ENCODE measurements around the gene CBX4.

The CBX4 gene

GRCh38 chr17:79844869-79845600, 5.8 kb upstream of the CBX4 start (continued):
- TF ChIP-seq ZNF398 (tag by site-specific recombination; IDR thresholded peaks at IDR 0.05), result peak; percentile 35
- TF ChIP-seq ZBTB26 (tag by site-specific recombination; optimal IDR thresholded peaks at IDR 0.05), result peak; percentile 17
- no peak for TF ChIP-seq ZNF560 (tag by site-specific recombination; IDR thresholded peaks at IDR 0.05; ENCODE audit: borderline replicate concordance)
- TF ChIP-seq GLIS2 (tag by site-specific recombination; IDR thresholded peaks at IDR 0.05), result peak; percentile 96
- no peak for TF ChIP-seq IKZF3 (tag by site-specific recombination; IDR thresholded peaks at IDR 0.05)
- no peak for TF ChIP-seq TSHZ1 (tag by site-specific recombination; IDR thresholded peaks at IDR 0.05; ENCODE audit: borderline replicate concordance)
- TF ChIP-seq ZBTB7A (tag by site-specific recombination; IDR thresholded peaks at IDR 0.05; ENCODE audit: low read depth), result no peak
- TF ChIP-seq ZEB2 (tag by site-specific recombination; IDR thresholded peaks at IDR 0.05), result 0 out of 2 replicates have a peak, but pooled peaks have one; percentile 24
- TF ChIP-seq ZNF48 (tag by site-specific recombination; IDR thresholded peaks at IDR 0.05), result no peak
- no peak for TF ChIP-seq ZNF544 (tag by site-specific recombination; IDR thresholded peaks at IDR 0.05)
- TF ChIP-seq CTCF (tag by site-specific recombination; IDR thresholded peaks at IDR 0.05), result peak; percentile 73
- TF ChIP-seq ZSCAN5A (tag by site-specific recombination; IDR thresholded peaks at IDR 0.05), result no peak
- TF ChIP-seq ZNF433 (tag by site-specific recombination; IDR thresholded peaks at IDR 0.05; ENCODE audit: low read depth), result no peak
- TF ChIP-seq ZNF704 (tag by site-specific recombination; IDR thresholded peaks at IDR 0.05), result no peak
- peak; percentile 28; the same call in 1 of the 2 replicates for TF ChIP-seq ZBTB20 (tag by site-specific recombination; IDR thresholded peaks at IDR 0.05)
- TF ChIP-seq ZBTB8A (tag by site-specific recombination; IDR thresholded peaks at IDR 0.05), result peak; percentile 80
- peak; percentile 41 for TF ChIP-seq ZBTB17 (tag by site-specific recombination; IDR thresholded peaks at IDR 0.05)
- no peak for TF ChIP-seq ZNF184 (tag by site-specific recombination; IDR thresholded peaks at IDR 0.05)
- peak; percentile 52 for TF ChIP-seq SP3 (tag by site-specific recombination; IDR thresholded peaks at IDR 0.05)
- TF ChIP-seq ZNF423 (tag by site-specific recombination; IDR thresholded peaks at IDR 0.05), result peak; percentile 76; the same call in 1 of the 2 replicates
- TF ChIP-seq ZBTB6 (tag by site-specific recombination; IDR thresholded peaks at IDR 0.05), result no peak
- no peak for TF ChIP-seq ZNF311 (tag by site-specific recombination; IDR thresholded peaks at IDR 0.05; ENCODE audit: borderline replicate concordance)
- no peak for TF ChIP-seq ZNF639 (tag by site-specific recombination; IDR thresholded peaks at IDR 0.05)
- peak; percentile 47 for TF ChIP-seq ZNF341 (tag by site-specific recombination; IDR thresholded peaks at IDR 0.05; ENCODE audit: low read depth)
